Measurements from ENCODE around the gene RBM42. TPM values are rescaled to one million over a fixed set of nuclear protein-coding genes. Genes with fewer than 3 reads are reported as not detected.

RBM42 gene
- total and polyA plus RNA-seq, 9 of the 15 experiments (the other 6 are each of a cell fraction or from before 2014, with no cell fraction given) = 5.7 to 149 (median 32.4) TPM

GRCh38 chr19:35648017-35648961 lies 19.5 kb downstream of the RBM42 start, which contains the start of gene COX6B1 (continued):
- TF ChIP-seq ATF7 (IDR thresholded peaks at IDR 0.05) = peak; percentile 91
- TF ChIP-seq EP300 (IDR thresholded peaks at IDR 0.05; ENCODE audit: low read length) = peak; percentile 0; the same call in 1 of the 2 replicates
- peak; percentile 44; the same call in 1 of the 2 replicates for TF ChIP-seq THAP12 (CRISPR knock-in tag; IDR thresholded peaks at IDR 0.05)
- peak; percentile 90 to 91 for TF ChIP-seq NRF1 (conservative IDR thresholded peaks at IDR 0.05 in 1 of 2, IDR thresholded peaks at IDR 0.05 in 1 of 2)
- peak; percentile 62 for TF ChIP-seq MYC (IDR thresholded peaks at IDR 0.05; ENCODE audit: low read depth, low read length)
- 0 out of 2 replicates have a peak, but pooled peaks have one; percentile 19 for TF ChIP-seq MYC (CRISPR knock-in tag; IDR thresholded peaks at IDR 0.05; ENCODE audit: borderline replicate concordance, low read depth)
- TF ChIP-seq SUPT5H (IDR thresholded peaks at IDR 0.05) = peak; percentile 92
- TF ChIP-seq TAF1 (IDR thresholded peaks at IDR 0.05; ENCODE audit: control insufficient read depth, extremely low read depth, insufficient read depth, low read length, severe bottlenecking) = peak; percentile 95
- TF ChIP-seq PBX2 (CRISPR knock-in tag; IDR thresholded peaks at IDR 0.05; ENCODE audit: low read depth) = peak; percentile 64; the same call in 1 of the 2 replicates
- TF ChIP-seq PBX2 (tag; conservative IDR thresholded peaks at IDR 0.05; ENCODE audit: low read depth) = peak; percentile 96
- TF ChIP-seq RBM22 (IDR thresholded peaks at IDR 0.05; ENCODE audit: low read depth, low read length, poor library complexity, severe bottlenecking) = no peak
- no peak for TF ChIP-seq CHD1 (IDR thresholded peaks at IDR 0.05; ENCODE audit: low read length)
- TF ChIP-seq ERF (CRISPR knock-in tag; IDR thresholded peaks at IDR 0.05) = no peak
- peak; percentile 65 for TF ChIP-seq JUND (IDR thresholded peaks at IDR 0.05; ENCODE audit: borderline replicate concordance, low read depth, low read length)
- TF ChIP-seq JUND (tag; IDR thresholded peaks at IDR 0.05; ENCODE audit: borderline replicate concordance, low read depth, low read length) = no peak; the same call in 2 of the 3 replicates
- TF ChIP-seq PML (IDR thresholded peaks at IDR 0.05; ENCODE audit: low read length) = peak; percentile 71; the same call in 1 of the 2 replicates
- peak; percentile 34 to 50 for TF ChIP-seq E2F6 (IDR thresholded peaks at IDR 0.05; ENCODE audit: borderline replicate concordance in 1 of 2, extremely low read depth in 1 of 2, insufficient read depth in 1 of 2, insufficient read length in 1 of 2, low read depth in 1 of 2, low read length in 1 of 2, poor library complexity in 1 of 2, severe bottlenecking in 1 of 2)
- TF ChIP-seq MEIS2 (IDR thresholded peaks at IDR 0.05; ENCODE audit: partially characterized antibody) = peak; percentile 59

All from K562 (cell line).